HEK293 (cell line): Measurements from ENCODE around the gene XRN2.

Experiments used
- GLIS1 ChIP-seq: fragments of 450-650 bp; formaldehyde crosslinking; IDR thresholded peaks from 2 replicates; pipeline ENCODE4 v1.5.1; 2016; ENCODE audit warnings: missing biosample characterization, missing genetic modification characterization
- ZBTB26 ChIP-seq: fragments of 450-650 bp; formaldehyde crosslinking; optimal IDR thresholded peaks from 2 replicates; pipeline ENCODE3; 2016; ENCODE audit warnings: missing biosample characterization, mild to moderate bottlenecking, missing genetic modification characterization
- TF ChIP-seq, protein P1 (sequence below): fragments of 450-650 bp; formaldehyde crosslinking; IDR thresholded peaks from 2 replicates; pipeline ENCODE4 v1.5.1; 2016; ENCODE audit warnings: missing biosample characterization, missing genetic modification characterization

- no peak for TF ChIP-seq ZBTB26 (tag by site-specific recombination)
- TF ChIP-seq, protein P1, sequence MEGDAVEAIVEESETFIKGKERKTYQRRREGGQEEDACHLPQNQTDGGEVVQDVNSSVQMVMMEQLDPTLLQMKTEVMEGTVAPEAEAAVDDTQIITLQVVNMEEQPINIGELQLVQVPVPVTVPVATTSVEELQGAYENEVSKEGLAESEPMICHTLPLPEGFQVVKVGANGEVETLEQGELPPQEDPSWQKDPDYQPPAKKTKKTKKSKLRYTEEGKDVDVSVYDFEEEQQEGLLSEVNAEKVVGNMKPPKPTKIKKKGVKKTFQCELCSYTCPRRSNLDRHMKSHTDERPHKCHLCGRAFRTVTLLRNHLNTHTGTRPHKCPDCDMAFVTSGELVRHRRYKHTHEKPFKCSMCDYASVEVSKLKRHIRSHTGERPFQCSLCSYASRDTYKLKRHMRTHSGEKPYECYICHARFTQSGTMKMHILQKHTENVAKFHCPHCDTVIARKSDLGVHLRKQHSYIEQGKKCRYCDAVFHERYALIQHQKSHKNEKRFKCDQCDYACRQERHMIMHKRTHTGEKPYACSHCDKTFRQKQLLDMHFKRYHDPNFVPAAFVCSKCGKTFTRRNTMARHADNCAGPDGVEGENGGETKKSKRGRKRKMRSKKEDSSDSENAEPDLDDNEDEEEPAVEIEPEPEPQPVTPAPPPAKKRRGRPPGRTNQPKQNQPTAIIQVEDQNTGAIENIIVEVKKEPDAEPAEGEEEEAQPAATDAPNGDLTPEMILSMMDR (tag by site-specific recombination): no peak
- no peak for TF ChIP-seq GLIS1
Measured at GRCh38 chr20:21380711-21381110, 77.6 kb downstream of the XRN2 start.
